Measurements from ENCODE around the gene PCGF1.
A peak's percentile ranks its signal among the peaks of the same experiment; 100 is the strongest.

Gene PCGF1

DNA sequence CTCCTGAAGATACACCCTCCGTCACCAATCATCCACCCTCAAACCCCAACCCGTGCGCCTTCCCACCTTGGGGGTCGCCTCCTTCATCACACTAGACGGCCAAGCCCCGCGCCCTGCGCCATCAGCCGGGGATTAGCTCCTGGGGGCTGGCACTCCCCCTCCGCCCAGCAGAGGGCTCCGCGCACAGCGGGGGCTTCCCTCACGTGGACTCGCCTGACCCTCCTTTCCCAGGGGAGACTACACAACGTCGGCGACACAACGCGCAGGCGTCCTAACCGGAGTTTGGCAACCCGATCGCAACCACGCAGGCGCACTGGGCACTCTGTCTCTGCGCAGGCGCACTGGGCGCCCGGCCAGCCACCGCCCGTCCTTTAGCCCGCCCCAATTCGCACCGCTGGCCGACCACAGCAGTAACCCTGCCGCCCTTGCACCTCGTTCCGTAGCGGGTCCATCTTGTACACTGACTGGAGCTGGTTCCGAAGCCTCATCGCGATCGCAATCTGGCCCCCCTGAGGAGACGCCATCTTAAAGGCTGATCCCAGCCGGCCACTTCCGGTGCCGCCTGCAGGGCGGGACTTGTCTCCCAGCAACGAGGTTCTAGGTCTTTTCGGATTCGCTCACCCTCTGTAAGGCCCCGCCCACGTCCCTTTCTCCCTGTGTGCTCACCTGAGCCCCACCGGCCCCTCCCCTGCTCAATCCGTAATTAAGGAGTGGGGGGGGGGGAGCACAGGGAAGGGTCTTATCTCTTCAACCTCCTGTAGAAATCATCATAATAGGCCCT lies at the start of gene PCGF1:
PCGF1 (minus strand) TSS at position 551 of the 781 bp plus-strand sequence; CDS start at position 524, 27 bp downstream.
- DNase-seq, result peak; percentile 100

DNA sequence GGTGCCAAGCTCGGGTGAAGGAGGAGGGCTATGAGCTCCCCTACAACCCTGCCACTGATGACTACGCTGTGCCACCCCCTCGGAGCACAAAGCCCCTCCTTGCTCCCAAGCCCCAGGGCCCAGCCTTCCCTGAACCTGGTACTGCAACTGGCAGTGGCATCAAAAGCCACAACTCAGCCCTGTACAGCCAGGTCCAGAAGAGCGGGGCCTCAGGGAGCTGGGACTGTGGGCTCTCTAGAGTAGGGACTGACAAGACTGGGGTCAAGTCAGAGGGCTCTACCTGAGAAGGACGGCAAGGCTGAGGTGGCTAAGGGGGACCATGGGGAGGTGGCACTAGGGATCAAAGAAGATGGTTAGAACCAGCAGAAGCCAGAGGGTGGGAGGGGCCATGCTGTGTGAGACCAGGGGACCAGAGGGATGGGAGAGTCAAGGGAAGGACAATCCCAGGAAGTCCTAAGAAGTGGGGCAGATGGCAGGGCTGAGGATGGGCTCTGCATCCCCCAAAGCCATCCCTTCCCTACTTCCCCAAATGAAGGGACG lies 49.4 kb upstream of the PCGF1 start:
- no peak for DNase-seq

DNA sequence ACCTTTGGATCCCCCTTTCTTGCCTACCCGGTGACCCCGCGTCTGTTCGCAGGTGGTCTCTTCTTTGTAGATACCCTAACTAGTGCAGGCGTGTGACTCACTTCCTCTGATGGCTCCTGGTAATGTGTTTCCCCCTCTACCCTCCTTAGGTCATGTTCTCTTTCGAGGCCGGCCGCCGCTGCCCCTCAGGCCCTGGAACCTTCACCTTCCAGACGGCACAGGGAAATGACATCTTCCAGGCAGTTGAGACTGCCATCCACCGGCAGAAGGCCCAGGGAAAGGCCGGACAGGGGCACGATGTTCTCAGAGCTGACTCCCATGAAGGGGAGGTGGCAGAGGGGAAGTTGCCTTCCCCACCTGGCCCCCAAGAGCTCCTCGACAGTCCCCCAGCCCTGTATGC lies 48.7 kb upstream of the PCGF1 start:
- no peak for DNase-seq

DNA sequence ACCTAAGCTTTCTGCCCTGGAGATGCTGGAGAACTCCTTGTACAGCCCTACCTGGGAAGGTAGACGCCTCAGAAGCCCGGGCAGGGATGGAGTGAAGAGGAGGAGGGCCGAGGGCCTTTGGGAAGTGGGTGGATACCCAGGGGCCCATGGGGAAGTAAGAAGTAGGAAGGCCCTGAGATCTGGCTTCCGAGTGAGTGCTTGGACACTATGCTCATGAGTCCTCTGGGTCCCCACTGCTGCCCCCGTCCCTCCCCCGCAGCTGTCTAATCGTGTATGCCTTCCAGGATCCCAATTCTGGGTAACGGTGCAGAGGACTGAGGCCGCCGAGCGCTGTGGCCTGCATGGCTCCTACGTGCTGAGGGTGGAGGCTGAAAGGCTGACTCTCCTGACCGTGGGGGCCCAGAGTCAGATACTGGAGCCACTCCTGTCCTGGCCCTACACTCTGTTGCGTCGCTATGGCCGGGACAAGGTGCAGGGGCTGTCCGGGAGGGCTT lies 48.2 kb upstream of the PCGF1 start:
- DNase-seq, result no peak

DNA sequence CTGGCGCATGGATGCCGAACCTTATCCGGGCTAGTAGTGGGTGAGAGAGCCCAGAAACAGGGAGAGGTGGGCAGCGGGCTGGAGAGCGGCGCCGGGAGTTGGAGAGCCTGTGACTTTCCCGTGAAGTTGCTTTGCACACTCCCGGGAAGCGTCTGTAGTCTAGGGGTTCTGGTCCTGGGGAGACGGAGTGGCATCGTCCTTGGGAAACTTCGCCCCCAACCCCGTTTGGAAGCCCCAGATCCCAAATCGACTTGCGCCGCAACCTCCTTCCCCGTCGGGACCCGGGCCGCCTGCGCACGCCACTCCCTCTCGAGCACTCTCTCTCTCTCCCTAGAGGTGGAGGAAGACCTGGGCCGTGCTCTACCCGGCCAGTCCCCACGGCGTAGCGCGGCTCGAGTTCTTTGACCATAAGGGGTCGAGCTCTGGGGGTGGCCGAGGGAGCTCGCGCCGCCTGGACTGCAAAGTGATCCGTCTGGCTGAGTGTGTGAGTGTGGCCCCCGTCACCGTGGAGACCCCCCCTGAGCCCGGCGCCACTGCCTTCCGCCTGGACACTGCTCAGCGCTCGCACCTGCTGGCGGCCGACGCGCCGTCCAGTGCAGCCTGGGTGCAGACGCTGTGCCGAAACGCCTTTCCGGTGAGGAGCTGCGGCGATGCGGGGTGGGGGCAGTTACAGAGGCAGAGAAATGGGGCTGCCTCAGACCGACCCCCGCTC lies 47.5 kb upstream of the PCGF1 start:
- no peak for DNase-seq

DNA sequence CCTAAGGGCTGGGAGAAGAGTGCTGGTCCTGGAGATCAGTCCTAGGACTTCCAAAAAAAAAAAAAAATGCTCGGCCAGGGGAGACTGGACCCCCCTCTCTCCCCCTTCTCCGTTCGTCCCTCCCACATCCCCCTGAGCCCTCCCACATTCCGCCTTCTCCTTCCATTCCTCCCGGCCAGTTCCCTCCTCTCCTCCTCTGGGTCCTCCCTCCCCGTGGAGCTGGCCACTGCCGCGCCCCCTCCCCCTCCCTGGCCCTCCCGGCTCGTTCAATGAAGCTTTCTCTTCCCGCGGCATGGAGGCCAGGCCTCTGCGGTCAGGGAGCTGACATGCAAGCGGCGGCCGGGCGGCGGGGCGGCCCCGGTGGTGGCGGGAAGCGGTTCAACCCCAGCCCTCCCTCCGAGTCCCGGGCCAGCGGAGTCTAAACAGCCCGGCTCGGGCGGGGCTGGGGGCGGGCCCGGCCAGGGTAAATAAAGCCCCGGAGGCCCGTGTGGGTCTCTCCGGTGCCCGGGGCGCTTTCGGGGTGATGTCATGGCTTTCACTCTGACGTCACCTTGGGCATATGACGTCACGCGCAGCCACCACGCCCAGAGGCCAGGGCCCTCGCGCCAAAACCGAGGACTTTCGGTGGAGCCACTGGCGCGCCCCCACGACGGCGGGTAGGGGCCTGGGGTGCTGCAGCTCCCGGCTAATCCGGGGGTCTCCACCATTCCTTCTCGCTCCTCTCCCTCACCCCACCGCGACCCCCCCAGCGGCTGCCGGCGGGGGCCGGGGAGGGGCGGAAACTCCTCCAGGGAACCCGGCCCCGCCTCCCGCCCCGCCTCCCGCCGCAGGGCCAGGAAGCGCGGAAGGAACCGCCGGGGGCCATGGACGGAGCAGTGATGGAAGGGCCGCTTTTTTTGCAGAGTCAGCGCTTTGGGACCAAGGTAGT lies 46.7 kb upstream of the PCGF1 start, which contains the start of the genes DOK1 and LOXL3:
DOK1 (plus strand) TSS at position 829 of the 928 bp plus-strand sequence; CDS start at position 864, 35 bp downstream.
LOXL3 (minus strand) TSS at position 51 of the 928 bp plus-strand sequence. CDS start 1,308 bp downstream, outside the sequence.
- peak; percentile 90 for DNase-seq

DNA sequence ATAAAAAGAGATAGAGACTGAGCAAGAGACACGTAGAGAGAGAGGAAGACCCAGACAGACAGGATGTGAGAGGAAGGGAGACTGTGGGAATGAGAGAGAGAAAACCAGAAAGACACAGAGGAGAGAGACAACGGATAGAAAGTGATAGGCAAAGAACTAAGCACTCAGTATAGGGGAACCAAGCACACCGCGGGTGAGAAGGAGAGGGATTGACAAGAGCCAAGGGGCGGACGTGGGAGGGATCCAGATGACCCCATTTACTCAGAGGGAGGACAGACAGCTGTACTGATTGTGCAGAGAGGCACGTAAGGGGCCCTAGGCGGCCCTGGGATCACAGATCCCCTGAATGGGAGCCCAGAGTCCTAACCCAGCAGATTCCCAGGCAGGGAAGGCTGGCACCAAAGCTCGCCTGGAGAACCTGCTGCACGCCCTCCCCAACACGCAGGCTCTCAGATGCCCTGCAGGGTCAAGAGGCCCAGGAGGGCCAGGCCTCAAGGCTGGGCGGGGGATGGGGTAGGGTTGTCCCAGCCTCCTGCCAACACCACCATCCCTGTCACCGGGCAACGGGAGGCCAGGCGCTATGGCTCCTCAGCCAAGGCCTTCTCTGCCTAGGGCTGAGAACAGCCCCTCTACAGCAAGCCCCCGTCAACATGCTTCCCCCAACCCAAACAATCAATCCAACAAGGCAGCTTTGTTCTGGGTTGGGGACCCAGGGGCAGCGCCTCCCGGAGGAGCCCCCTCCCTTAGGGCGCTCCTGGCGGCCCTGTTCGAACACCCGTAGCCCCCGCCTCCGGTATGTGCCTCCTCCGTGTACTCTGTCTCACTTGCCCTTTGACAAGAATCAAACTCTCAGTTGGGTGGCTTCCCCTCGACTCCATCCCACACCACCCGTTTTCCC lies 45.7 kb upstream of the PCGF1 start:
- DNase-seq, result peak; percentile 52

DNA sequence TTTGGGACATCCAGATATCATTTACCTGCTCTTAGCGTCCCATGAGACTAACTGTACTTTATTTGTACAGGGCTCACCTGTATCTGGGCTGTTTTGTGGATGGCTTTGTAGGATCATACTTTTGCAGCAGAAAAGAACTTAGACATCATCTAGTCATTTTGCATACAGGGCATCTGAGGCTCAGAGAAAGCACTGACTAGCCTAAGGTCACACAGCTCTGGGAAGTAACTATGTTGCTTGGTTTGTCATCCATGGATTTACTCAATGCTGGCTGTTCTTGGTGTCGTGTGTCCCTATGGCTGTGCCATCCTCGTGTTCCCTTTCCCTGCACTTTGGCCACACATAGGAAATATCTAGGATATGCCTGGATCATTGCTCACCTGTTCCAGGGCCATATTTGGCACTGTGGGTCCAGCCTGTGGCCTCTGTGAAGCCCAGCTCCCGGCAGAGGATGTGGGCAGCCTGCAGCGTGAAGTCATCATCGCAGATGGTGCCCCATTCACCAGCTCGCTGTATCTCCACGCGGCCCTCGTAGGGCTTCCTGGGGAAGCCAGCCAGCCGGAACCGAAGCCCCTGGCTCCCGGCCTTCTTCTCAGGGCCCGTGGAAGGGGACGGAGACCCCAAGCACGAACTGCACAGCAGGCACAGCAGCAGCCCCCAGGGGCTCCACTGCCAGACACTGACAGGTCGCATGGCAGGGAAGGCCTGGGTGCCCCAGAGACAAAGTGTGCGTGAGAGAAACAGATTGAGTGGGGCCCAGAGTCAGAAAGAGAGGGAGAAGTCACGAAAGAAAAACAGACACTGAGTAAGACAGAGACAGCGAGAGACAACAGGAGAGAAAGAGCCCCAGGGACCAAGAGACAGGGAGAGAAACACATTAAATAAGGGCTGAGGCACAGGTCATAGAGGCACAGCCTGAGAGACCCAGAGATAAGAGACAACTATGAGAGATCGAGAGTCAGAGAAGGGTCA lies 44.7 kb upstream of the PCGF1 start:
- DNase-seq, result no peak

DNA sequence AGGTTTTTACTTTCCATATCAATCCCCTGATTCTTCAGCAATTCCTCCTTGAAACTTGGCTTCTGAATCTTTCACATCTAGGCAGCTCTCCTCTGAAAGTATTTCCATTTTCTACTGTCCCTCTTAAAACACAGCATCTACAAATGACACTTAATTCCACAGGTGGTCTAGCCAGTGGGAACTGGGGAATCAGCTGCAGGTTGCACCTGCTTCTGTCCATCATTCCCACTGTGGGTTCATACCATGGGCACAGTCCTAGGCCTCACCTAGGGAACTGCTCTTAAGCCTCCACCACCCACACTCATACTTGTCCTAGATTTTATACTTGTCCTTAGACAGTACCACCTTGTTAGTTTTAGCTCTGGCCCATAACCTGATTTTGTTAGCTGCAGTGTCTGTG lies 44.0 kb upstream of the PCGF1 start:
- DNase-seq, result no peak

DNA sequence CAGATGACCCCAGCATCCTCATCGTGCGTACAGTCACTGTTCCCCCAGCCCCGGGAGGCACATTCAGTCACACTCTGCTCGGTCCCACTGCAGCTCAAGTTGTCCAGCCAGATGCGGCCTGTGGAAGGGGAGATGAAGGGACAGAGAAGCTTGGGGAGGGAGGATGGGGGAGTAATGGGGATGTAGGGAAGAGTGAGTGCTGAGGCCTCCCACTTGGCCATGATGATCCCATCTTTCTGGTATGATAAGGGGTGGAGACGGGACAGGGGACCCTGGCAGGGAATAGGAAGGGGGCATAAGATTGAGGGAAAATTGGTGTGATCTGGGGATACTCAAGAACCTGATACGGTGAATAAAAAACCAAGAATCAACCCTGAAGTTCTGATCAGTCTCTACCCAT lies 42.7 kb upstream of the PCGF1 start:
- no peak for DNase-seq

DNA sequence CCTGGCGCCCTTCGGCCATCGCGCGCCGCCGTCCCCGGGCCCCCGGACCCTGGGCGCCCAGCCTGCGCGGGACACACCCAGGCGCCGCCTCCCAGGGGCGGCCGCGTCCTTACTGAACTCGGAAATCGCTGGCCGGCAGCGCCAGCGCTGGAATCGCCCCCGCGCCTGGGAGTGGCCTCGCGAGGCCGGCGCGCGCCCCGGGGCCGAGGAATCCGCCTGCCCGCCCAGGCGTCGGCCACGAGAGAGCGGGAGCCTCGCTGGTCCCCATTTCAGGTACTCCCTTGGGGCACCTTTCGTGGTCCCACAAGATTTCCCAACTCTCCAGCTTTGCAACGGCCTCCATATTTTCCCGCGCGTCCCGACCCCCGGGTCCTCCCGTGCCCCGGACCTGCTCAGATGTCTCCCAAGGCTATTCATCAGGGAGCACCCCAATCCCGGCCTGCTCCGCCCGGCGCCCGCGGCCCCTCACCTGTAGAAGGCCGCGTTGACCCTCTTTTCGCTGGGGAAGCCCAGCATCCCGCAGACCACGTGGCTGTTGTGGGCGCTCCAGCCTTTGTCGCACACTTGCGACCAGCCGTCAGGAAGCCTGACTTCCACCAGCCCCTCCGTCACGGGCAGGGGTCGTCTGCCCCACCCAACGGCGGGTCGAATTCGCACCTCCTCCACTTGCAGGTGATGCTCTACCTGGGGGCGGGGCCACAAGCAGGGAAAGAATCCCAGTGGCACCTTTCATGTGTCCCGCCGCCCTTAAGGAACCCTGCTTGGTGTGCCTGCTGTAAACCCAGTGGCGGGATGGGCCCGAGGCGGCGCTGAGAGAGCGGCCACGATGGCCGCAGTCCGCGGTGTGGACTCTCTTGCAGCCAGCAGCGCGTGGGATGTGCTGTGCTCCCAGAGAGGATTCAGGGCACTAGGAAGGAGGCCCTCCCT lies 41.7 kb upstream of the PCGF1 start:
- peak; percentile 87 for DNase-seq

DNA sequence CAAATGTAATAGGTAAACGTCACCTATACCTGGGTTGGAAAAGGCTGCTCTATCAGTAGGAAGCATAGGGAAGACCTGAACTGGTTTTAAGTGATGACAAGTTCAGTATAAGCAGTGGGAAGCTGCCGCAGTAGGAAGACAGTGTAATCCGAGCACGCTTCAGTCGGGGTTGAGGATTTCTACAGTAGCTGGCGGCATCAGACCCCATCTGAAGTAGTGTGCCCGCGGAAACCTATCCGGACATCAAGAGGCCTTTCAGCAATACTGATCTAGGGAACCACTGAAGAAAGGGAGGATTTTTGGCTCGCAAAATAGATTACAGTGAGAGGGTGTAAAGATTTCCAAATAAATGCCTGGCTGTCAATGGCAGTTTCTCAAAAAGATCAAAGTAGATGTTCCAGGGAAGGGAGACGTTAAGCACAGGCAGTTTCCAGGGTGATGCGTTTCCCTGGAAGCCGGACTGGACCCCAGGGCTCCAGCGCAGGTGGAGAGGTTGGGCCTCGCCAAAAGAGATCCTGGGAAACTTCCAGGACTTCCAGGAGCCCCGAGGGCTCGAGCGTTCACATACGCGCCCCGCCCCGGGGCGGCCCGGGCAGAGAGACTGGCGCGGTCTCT lies 40.9 kb upstream of the PCGF1 start:
- peak; percentile 59 for DNase-seq

DNA sequence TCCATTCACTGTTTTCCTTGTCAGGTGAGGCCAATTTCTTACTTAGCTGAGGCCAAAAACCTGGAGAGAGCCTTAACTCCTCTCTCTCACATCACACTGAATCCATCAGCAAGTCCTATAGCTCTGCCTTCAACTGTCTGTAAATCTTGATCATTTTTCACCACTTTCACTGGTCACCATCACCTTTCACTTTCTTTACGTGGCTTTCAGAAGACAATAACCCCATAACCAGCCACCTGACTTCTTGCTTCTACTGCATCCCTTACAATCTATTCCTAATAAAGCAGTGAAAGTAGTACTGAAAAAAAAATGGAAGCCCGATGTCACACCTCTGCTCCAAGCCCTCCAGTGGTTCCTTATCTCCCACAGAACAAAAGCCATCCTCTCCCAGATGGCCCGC lies 38.5 kb upstream of the PCGF1 start:
- DNase-seq, result no peak

DNA sequence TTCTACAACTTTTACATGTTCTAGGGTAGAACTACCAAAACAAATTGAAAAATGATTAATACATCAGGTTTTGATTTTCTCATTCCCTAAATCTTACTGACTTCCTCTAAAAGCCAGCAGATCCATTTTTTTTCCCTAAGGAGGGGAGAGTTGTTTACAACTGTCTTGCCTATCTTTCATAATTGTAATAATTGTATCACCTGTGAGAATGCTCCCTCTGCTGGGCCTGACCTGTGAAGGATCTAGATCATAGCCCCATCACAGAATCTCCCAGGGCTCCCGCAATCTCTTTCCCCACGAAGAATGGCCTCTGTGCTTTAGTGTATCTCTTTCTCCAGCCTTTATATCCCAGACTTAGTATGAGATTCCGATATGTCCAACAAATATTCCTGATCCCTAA lies 37.1 kb upstream of the PCGF1 start:
- peak; percentile 3 for DNase-seq

DNA sequence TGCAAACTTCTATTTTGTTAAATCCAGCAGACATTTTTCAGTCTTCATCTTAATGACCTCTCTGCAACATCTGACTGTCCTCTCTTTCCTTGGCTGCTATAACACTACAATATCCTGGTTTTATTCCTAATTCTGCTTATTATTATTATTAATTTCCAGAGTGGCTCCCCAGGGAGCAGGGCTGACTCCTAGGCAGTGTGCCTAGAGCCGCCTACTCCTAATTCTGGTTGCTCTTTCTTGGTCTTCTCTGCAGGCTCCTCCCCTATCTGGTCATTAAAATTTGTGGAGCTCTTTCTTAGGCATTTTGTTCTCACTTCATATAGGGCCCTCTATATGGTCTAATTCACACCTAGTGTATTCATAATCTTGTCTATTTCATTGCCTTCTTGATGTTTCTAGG lies 35.5 kb upstream of the PCGF1 start:
- no peak for DNase-seq

DNA sequence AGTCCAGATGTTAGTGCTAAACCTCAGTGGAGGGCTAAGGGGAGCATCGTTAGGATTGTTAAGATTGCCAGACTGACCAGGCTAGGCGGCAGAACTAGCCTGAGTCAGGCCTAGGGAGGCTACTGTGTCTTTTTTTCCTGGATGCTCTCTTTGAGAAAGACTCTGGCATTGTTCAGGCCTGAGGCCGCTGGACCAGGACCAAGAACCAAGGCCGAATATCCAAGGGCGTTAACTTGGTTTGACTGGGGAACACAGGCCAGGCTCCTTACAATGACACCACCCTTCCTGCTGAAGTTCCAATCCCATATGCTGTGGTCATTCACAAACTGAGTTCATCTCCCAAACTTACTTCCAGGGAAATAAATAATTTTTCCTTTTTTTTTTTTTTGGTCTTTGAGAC lies 32.8 kb upstream of the PCGF1 start:
- no peak for DNase-seq

DNA sequence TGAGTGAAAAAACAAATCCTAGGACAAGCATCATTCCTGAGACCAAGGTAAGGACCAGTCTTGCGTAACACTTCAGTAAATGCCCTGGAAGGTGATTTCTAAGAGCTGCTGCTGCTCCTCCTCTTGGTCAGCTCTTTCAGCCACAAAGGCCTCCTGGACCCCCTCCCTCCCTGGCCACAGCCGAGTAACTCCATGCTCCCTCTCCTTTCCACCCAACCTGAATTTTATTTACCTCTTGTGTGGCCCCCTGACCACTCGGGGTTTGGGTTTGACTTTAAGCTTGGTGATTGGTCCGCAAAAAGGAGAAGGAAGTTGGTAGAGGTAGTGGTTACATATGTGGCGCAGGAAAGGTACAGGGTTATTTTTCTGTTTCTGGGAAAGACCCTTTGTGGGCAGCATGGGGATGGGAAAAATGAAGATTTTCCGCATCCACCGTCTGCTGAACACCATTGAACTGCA lies 31.4 kb upstream of the PCGF1 start:
- DNase-seq, result no peak

DNA sequence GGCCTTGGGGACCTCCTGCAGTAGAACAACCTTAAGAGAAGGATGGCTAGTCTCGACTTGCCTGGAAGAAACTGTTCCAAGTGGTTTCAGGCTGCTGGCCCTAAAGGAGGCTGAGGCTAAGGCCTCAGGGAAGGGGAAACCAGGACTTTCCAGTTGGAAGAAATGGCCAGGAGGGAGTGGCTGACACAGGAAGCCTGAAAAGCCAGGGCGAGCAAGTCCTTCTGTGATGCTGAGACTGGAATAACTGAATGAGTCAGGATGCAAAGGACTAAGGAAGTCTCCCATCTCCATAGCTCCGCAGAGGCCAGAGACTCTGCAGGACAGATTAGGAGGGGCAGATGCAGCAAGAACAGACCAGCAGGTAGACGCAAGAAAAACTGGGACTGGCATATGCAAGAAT lies 29.6 kb upstream of the PCGF1 start:
- DNase-seq, result no peak

Data from NCI-H146 (cell line).